Posterior vena cava (tissue), 2 donors: ENCODE measurements around the gene ARHGEF4. TPM values are rescaled to one million over a fixed set of nuclear protein-coding genes. Genes with fewer than 3 reads are reported as not detected.

Experiments used
- DNase-seq: peaks from one replicate; pipeline ENCODE4 v3.0.0-alpha.2; 2020; ENCODE audit warnings: low spot score
- intact Hi-C, 2 donors: fragments of 100-400 bp; cut with DNase I; formaldehyde crosslinking; loops; one replicate each; pipeline versions ENCODE4 v1.14.1 to v1.14.2; 2022 to 2023
- total RNA-seq, 2 donors: library from RNA; stranded (reverse); fragmentation: NEBNext Ultra II Directional; extraction: Animal tissue kit (Norgen Biotek cat#: 25700); gene quantifications; one replicate each; pipeline ENCODE4 v1.2.1, GENCODE V29; 2021
- donor health status: DM: yes; HTN: yes; CAD: no.
- donor health status: DM: yes; HTN: yes; CAD: no.

The ARHGEF4 gene
- total RNA-seq, 2 donors from 2014 or later, result 8.8 to 14.7 TPM

DNA sequence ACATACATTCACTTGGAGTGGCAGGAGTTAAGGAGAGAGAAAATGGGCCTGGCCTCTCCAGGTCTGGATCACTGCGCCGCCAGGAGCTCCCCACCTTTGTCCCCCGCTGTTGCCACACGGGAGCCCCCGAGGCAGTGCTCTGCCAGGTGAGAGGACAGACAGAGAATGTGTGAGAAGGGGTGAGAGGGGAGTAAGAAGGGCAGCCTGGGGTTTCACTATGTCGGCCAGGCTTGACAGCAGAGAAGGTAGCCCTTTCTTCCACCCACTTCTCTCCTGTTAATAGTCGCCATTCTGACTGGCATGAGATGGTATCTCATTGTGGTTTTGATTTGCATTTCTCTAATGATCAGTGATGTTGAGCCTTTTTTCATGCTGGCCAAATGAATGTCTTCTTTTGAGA is 26.2 kb upstream of the ARHGEF4 start:
- peak; percentile 38 for DNase-seq
- intact Hi-C loops, result no loop called here

DNA sequence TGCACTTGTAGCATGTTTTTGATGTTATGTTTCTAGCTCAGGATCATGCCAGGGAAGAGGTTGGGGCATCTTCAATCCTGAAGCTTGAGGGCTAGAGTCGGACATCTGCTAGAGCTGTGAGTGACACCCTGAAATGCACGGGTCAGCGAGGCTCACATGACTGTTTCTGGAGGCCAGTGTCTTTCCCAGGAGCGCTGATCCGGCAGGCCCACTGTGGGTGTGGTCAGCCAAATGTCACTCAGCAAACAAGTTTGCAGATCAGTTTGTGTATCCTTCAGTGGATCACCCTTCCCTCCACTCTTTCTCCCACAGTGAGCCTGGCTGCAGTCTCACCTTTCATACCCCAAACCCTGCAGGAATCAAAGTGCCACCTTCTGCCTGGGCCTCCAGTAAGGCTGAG is 23.0 kb upstream of the ARHGEF4 start:
- peak; percentile 74 for DNase-seq
- intact Hi-C loops, result no loop called here

DNA sequence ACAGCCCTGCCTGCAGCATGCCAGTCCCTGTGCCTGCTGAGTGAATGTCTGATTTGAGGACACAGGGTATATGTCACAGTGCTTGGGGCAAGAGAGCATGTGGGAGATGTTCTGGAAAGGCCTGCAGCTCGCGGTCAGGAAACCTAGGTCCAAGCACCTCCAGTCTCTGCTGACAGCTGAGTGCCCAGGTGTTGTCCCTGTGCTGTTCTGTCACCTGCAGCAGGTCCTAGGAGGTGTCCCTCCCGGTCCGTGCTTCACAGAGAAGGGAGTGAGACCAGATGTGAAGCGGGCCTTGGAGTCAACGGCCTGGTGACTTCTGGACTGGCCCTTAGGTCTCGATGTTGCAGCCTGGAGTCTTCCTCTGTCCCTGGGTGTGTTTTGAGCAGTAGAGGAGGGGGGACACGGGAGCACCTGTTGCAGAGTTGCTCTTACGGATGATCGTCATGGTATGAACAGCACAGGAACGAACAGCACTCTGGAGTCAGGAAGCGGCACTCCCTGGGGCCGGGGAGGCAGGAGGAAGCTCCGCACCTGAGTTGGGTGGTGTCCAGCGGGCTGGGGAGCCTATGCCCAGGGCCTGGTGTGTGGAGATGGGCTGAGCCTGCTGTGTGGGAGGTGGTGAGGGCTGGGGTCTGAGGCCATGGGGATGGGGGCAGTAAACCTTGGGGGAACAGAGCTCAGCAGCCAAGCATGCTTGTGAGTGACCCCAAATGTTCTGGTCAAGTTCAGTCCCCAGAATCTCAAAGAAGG is 21.6 kb upstream of the ARHGEF4 start:
- DNase-seq, result peak; percentile 54
- intact Hi-C loops, result no loop called here

DNA sequence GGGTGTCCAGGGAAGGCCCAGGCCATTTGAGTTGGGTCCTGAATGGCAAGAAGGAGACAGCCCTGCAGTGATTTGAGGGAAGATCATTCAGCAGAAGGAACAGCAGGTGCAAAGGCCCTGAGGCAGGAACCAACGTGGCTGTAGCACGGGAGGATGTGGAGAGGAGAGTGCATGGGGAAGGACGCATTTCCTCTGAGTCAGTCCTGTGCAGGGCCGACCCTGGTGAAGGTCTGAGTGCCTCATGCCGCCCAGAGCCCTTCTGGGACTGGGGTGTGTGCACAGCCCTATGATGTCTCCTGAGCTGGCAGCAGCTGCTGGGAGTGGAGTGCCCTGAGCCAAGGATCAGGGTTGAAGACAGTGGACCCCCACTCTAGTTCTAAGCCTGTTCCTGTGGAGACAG is 17.9 kb upstream of the ARHGEF4 start:
- intact Hi-C loops, result no loop called here
- DNase-seq, result peak; percentile 55

DNA sequence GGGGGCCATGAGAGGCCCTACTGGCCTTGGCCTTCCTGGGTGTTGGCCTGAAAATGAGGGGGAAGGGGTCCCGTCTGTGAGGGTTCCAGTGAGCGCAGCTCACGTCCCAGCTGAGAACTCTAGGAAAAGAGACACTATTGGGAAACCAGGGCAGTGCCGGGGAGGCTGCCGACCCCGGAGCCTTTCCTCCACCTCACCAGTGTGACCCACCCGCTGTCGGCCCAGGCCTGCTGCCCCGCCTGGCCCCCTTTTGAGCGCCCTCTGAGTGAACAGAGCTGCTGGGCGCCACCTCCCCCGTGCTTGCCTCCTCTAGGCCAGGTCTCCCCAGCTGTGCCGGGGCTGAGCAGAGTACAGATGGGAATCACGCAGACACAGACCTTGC is 17.5 kb upstream of the ARHGEF4 start:
- intact Hi-C loops, result no loop called here
- DNase-seq, result peak; percentile 63

DNA sequence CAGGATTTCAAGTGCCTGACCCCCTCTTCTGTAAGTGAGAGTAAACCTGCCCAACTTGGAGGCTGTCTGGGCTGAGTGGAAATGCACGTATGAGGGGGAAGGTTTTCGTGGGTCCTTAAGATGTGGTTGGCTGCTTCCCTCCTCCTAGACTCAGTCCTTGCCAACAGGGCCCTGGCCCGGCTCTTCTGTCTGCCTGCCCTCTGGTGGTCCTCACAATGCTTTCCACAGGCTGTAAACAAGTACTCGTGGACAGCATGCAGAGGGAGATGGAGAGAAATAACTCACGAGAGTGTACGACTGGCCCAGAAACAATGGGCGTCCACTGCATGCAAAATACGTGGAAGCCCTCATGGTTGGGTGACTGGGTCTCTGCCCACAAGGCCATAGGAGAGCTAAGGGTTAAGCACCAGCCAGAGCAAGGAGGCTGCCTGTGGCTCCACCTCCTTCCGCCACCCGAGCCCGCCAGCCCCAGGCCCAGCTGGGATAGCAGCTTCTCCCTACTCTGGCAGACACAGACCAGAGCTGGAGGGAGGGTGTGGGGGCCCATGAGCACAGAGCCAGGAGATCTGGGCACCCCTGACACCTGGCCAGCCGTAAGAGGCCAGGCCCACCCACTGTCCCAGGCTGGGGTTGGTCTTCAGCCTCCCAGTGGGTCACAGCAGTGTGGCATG is 17.0 kb upstream of the ARHGEF4 start:
- DNase-seq, result peak; percentile 40
- intact Hi-C loops, result no loop called here

DNA sequence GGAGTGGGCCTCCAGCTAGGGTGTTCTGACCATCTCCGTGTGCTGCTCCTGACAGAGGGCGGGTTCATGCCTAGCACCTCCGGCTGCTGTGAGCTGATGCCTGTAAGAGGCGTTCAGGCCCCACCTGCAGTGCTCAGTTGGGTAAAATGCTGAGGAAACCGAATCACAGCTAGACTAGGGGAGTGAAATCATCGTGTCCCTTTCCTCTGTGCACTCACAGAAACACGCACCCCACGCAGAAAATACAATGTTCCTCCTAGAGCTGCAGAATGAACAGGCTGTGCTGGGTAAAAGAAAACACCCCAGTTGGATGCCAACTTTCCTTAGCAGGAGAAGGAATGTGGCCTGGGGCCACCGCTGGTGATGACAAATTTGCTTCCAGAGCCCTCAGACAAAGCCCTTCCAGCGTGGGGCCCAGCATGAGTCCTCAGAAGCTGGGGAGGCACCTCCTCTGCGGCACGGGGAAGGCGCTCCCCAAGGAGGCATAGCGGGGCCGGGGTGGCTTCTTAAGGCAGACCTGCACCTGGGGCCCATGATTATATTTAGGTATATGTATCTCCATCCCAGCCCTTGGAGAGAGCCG is 16.3 kb upstream of the ARHGEF4 start:
- DNase-seq, result no peak
- intact Hi-C loops, result no loop called here

DNA sequence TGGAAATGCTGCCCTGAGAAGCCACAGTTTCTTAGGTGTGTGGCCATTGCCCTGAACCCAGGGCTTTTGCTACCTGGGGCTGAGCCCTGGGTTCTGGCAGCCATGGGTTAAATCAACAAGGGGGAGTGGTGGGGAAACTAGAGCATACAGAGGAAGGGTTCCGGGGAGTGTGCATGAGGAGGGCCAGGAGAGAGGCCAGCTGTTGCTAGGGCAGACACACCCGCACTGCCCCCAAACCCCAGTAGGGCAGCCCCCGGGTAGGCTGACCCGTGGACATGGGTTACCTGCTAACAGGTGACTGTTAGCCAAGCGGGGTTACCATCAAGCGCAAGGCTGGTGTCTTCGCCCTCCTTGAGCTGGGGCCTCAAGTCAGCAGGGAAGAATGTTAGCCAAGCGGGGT is 14.8 kb upstream of the ARHGEF4 start:
- DNase-seq, result no peak
- intact Hi-C loops, result no loop called here

DNA sequence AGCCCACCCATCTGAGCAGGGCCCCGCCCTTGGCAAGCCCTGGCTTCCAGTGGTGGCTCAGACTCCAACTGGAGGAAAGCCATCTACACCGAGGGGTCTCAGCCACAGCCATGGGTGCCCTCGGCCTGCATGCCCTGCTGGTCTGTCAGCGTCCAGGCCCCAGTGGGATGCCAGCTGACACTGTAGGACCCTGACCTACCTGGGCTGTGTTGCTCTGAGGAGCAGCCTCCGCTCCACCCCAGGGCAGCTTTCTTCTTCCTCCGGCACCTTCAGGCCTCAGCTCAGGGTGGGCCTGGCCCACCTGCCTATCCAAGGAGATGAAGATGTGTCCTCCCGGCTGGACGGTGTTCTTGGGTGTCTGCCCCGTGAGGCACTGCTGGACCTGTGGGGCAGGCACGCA is 13.9 kb upstream of the ARHGEF4 start:
- no peak for DNase-seq
- intact Hi-C loops, result no loop called here

DNA sequence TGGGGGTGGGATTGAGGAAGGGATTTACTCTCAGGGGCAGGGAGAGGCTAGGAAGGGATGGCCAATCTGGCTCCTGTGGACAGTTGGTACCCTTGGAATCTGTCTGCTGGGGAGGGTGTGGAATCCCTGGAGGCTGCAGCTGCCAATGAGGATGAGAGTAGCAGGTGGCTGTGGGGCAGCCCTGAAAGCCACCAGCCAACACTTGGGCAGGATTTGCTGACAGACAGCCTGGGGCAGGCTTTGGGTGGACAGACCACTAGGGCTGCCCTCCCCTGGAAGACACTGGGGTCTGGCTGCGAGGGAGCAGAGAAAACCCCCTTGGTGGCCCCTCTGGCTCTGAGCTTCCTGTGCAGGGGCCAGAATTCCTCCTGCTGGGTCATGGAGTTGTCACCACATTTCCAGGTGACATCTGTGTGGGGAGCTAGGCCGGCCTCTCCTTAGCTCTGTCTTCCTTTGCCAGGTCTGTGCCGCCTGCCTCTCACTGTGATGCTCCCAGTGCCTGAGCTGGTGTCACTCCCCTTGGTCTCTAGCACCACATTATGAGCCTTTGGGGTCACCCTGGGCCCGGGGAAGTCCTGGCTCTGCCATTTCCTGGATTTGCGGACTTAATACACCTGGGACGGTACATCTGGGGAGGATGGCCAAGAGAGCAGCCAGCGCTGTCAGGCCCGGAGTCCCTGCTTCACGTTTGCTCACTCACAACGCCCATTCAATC is 13.4 kb upstream of the ARHGEF4 start:
- intact Hi-C loops, result no loop called here
- no peak for DNase-seq

DNA sequence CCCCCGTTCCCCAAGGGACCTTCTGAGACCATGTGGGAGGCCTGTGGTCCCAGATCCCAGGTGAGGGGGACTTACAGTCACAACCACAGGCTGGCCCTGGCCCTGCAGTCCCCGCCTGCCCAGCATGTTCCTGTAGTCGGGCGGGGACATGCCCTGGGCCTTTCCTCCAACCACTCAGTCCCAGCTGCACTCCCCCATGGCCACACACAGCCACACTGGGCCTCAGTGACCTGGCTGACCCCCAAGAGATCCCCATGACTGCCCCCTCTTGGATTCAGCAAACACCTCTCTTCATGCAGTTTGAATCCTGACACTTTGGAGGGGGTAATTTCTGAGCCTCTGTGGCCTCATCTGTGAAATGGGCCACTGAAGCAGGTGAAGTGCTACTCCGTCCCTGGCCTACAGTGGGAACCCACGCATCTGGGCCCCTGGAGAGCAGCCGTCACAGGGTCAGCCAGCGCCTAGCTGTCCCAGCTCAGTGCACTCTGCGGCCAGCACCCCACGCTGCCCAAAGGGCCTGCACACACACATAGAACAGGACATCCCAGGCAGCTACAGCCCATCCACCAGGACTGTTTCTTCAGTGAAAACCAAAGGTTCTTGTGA is 12.7 kb upstream of the ARHGEF4 start:
- DNase-seq, result no peak
- intact Hi-C loops, result no loop called here

DNA sequence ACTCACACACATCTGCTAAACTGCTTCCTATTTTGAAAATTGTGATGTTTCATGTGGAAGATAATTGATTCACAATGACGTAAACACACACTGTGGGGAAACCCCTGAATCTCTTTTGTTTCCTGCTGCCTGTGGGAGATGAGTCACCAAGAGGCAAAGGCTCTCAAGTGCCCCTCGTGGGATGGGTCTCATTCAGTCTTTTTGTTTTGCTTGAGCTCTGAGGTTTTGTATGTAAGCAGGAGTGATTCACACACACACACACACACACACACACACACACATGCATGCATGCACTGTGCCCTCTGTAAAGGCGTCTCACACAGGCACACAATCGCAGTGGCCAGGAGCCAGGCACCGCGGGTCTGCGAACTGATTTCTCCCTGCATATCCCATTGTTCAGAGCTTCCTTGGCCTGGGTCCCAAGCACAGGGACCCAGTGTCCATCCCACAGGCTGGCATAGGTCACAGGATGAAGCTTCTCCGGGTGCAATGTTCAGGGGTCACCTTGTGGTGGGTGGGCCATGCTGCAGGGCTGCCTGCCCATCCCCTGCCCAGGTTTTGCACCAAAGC is 12.1 kb upstream of the ARHGEF4 start:
- DNase-seq, result no peak
- intact Hi-C loops, result no loop called here

DNA sequence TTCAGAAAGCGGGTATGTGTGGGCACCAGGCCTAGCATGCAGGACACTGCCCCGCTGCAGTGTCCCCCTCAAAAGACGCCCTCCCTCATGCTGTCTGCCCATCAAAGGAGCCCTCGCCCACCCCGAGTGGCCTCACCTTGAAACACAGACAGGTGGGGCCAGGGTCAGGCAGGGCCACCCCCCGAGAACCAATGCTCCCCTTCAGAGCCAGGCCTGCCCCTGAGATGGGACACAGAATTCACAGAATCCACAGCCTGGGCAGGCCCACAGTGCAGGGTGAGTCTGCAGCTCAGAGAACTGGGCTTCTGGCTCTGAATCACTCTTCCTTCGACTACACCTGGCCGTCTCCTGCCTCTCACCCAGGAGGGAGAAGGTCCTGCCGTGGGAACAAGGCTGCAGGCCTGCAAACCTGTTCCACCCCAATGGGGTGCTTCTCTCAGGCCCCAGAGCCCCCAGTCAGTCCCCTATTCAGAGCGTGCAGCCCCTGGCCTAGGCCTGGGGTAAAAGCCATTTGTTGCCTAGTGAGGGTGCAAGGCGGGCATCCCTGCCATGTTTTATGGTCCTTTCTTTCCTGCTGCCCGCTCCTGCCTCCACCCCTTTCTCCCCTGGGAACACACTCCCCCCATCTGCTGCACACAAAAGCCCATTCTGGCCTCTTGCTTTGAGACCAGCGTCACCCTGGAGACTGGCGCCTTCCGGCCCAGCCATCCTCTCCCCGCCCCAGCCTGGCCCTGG is 11.3 kb upstream of the ARHGEF4 start:
- DNase-seq, result no peak
- intact Hi-C loops, result no loop called here

DNA sequence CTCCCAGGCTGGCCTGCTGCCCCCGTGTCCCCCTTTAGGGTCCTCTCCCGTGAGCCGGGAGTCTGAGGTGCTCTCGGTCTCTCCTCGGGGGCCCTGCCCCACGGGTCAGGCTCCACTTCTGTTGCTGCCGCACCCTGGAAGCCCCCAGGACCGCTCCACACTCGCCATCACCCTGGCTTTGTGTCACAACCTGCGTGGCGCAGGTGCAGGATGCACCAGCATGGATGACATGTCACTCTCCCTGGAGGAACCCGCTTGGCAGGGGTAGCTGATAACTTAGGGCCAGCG is 10.8 kb upstream of the ARHGEF4 start:
- DNase-seq, result no peak
- intact Hi-C loops, result no loop called here

DNA sequence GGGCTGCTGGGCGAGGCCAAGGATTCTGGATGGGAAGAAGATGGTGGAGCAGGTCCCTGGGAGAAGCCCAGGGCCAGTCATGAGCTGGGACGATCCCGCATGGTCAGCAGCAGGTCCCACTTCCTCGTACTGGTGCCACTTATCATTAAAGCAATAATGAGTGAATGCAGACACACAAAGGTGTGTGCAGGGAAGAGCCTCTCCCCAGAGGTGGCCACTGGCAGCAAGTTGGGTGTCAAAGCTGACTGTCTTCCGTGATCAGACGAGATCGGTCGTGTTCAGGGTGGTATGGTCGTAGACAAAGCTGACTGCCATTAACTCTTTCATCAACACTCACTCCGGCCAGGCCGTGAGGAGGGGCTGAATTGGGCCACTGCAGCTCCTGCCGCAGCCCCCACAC is 10.3 kb upstream of the ARHGEF4 start:
- no peak for DNase-seq
- intact Hi-C loops, result no loop called here

DNA sequence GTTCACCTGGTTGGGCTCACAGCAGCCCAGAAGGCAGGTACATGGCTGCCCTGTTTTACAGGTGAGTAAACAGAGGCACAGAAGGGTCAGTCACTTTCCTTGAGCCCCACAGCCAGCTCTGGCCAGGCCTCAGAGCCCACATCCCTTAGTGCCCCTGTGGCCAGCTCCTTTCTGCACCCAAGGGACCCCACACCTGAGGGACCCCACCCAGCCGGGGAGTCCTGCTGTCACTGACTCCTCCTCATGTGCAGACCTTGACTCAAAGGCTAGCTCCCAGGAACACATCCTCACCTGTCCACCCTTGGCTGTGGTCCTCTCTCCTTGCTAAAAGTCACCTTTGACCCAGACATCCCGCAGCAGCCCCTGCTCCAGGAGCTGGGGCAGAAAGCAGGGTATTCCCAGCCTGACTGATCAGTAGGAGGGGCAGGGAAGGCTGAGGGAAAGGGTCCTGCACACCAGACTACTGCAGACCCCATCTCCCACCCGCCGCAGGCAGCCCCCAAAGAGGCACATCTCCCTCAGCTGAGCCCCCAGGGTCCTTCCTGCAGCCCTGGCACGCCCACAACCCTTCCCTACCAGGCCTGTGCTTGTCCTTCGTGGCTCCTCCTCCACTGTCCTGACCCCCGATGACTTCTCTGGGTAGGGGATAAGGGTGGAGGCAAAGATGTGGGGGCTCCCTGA is 9.8 kb upstream of the ARHGEF4 start:
- no peak for DNase-seq

DNA sequence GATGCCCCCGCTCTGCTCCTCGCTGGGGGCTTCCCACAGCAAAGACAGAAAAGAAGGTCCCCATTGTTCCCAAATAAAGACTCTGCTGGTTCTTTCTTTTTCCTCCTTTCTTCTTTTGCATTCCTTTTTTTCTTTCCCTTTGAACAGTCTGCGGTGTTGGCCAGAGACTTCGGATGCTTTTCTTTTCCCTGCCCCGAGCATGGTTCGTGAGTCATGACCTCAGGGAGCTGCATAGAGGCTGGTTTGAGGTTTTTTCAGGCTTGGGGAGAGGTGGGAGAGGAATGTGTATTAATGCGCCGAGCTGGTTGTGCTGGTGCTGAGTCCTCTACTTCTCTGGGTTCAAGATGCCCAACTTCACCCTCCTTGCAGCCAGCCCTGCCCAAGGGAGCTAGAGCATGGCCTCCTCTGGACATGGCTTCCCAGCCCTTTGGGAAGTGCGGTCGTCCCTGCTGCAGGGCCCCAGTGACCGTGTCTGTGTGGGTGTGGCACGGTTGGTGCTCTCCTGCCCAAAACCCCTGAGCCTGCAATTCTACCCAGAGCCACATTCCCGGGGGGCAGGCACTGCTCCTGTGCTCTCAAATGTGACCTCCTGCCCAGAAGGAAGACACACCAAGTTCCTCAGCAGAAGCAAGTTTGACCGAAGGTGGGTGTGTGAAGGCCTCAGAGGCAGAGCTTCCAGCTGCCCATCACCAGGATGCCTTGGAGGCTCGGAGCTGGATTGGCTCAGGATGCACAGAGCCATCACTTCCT is 9.0 kb upstream of the ARHGEF4 start:
- intact Hi-C loops, result no loop called here
- no peak for DNase-seq

More for the DNA sequence above, 9.8 kb upstream of the ARHGEF4 start:
- intact Hi-C loops, result no loop called here

DNA sequence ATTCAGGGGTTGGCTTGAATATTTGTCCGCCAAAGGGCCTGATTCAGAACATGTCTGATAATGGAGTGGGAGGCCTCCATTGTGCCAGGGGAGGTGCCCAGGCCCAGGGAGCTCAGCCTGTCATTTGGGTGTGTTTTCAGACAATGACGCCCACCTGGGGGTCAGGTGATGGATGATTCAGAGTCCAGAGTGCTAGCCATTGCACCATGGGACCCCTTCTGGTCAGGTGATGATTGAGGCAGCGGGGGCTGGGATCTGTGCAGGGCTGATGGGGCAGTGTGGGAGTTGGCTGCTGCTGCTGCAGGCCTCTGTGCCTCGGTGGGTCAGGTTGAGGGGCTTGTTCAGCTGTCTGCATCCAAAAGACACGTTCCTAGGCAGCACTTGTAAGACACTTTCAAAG is 8.3 kb upstream of the ARHGEF4 start:
- intact Hi-C loops, result no loop called here
- no peak for DNase-seq
